DMS53 treated with DMSO at 0.1 percent for 48 hours (cell line): ENCODE data around the gene NANOS3.

Experiments used
- DNase-seq: peaks from one replicate; lab custom pipeline; 2025; ENCODE audit not compliant: unreplicated experiment; lab: John Stamatoyannopoulos, UW

NANOS3 gene

DNA sequence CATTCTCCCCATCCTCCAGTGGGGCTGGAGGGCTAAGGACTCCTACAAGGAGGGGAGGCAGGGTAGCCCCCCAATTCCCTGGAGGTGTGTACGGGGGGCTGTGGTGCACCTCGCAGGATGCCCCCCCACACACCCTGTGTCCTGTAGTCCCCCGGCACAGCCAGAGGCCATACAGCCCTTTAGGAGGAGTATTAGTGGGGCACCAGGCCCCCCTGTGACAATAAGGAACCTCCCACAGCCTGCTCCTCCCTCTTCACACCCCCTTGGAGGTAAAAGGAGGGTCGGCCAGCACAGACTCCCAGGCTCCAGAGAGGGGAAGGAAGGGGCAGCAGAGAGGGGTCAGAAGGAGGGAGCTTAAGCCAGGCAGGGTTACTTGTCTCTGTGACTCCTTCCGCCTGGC lies at the start of gene NANOS3:
Gene NANOS3, plus strand, starts transcription at position 301 of the 400 bp plus-strand sequence. CDS start 115 bp downstream, outside the sequence.
- no peak for DNase-seq

DNA sequence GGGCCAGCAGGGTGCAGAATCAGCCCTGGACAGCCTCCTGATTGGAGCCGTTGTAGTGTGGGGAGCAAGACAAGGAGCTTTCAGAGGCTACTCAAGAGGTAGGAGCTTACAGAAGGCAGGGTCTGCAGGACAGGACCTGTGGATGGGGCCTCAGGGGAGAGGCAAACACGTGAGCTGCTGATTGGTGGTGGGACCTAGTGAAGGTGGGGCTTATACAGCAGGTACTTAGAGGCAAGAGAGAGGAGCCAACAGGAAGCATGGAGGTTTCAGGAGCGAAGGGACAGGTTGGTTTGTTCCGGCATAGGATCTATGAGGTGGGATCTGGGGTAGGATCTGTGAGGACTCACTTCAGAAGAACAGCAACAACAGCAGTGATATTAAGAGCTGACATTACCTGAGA lies 49.3 kb upstream of the NANOS3 start:
- no peak for DNase-seq

DNA sequence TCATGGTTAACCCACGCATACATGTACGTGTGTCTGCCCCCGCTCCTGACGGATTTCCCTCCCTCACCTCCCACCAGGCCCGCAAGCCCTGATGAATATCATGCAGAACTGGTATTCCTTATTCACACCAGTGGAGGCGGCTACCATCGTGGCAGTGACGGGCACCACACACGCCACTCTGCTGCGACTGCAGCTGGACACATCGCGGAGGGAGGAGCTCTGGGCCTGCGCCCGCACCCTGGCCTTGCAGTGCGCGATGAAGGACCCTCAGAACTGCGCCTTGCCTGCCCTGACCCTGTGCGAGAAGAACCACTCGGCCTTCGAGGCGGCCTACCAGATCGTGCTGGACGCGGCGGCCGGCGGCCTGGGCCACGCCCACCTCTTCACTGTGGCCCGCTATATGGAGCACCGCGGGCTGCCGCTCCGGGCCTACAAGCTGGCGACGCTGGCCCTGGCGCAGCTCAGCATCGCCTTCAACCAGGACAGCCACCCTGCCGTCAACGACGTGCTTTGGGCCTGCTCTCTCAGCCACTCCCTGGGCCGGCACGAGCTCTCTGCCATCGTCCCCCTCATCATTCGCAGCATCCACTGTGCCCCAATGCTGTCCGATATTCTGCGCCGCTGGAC lies 46.7 kb upstream of the NANOS3 start:
- no peak for DNase-seq

DNA sequence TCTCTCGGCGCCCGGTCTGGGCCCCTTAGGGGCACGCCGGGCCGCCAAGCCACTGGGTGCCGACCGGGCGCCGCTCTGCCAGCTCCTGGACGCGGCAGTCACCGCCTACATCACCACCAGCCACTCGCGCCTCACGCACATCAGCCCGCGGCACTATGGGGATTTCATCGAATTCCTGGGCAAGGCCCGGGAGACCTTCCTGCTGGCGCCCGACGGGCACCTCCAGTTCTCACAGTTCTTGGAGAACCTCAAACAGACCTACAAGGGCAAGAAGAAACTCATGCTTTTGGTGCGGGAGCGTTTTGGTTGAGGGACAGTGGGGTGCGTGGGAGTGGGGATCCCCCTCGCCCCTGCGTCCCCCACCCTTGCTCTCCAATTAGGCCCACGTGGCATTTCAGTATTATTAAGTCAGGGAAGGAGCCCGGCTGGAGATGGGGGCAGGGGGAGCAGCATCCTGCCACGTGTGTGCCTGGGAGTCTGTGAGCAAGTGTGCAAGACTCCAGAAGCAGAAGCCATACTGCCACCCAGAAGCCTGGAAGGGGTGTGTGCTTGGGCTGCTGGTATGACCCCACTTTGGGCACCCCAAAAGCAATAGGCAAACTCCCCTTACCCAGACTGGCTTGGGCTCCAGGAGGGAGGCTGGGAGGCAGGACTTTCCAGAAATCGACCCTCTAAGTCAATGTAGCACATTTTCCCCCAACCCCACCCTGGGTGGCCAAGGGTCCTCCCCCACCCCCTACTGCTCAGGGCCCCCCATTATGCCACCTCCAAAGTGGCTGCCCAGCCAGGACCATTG lies 46.0 kb upstream of the NANOS3 start:
- no peak for DNase-seq

DNA sequence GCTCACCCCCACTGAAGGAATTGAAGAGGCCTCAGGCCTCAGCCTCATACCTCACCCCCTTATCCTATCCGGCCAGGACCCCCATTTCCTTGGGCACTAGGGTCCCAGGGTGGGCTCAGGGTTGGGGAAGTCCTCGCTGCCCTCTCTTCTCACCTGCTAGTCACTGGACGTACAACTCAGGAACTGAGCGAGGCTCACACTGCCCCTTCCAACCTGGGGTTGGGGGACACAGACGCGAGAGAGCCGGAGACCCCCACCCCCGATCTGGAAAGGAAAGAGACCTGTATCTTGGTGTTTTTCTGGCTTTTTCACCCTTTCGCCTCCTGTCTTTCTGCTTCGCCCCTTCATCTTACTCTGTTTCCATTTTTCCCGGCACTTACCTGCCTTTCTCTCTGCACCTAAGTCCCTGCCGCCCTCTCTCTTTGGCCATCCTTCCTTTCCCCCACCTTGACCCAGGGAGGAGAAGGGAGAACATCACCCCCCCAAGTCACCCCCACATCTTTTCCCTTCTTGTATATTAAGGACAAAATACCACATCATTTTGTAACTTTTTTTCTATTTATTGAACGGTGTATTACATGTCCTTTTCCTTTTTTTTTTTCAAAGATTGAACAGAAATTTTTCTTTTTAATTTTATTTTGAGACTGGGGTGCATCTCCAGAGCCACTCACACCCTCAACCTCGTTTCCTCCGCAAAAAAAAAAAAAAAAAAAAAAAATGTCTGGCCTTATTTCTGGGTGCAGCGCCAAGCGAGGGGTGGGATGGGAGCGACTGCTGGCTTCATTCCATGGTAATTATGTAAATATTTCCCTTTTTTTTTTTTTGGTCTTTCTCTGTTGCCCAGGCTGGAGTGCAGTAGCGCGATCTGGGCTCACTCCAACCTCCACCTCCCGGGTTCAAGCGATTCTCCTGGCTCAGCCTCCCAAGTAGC lies 45.1 kb upstream of the NANOS3 start:
- DNase-seq: no peak

DNA sequence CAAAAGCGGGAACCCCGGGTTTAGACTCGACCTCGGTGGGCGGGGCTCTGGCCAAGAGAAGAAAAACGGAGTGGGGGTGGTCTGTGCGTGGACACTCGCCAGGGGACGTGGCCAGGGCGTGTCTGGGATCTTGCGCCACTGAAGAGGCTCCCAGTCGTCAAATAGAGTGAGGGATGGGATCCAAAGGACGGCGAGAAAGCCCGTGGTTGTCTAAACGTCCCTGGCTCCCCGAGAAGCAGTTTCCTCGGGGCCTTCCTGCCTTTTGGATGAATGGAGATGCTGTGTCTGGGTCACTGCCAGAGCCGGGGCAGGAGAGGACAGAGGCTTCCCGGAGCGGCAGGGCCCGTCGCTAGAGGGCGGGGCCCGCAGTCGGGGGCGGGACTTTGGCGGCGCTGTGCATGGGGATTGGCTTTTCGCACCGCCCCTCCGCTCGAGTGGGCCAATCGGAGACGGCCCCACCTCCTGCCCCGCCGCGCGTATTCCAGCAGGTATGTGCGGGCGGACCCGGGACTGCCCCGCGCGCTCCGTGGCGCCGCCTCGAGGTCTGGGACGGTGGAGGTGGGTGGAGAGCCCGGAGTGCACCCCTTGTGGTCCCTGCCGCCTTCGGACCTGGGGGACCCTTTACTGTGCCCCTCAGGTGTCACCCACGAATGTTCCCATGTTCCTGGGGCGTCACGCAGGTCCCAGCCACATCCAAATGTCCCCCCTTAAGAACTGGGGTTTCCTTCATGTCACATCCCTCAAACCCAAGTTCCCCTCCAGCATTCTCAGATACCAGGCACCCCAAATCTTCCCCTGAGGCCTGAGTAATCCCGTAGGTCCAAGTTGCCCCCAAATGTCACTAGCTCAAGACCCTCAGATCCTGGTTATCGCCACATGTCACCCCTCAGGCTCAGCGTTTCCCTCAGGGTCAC lies 43.3 kb upstream of the NANOS3 start:
- DNase-seq: peak; percentile 78

DNA sequence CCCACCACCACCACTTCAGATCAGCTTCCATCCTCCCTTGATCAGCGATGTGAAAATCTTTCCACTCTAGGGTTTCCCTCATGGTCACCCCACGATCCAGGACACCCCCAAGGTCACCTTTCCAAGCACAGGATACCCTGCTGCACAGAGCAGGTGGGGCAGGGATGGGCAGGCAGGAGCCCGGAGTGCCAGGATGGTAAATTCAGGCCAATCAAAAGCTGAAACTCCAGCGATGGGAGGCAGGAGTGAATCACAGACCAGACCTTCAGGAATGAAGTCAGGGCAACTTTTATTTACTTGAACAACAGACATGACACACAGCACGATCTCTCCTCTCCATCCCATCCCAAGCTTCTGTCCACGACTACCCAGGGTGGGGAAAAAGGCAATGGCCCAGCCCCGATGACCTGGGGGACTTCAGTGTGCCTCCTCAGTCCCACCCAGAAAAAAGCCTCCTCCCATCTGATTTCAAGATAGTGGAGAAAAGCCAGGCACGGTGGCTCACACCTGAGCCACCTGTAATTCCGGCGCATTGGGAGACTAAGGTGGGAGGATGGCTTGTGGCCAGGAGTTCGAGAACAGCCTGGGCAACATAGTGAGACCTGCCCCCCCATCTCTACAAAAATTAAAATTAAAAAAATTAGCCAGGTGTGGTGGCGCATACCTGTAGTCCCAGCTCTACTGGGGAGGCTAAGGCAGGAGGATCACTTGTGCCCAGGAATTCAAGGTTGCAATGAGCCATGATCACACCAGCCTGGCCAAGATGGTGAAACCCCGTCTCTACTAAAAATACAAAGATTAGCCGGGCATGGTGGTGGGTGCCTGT lies 42.5 kb upstream of the NANOS3 start:
- DNase-seq: no peak

DNA sequence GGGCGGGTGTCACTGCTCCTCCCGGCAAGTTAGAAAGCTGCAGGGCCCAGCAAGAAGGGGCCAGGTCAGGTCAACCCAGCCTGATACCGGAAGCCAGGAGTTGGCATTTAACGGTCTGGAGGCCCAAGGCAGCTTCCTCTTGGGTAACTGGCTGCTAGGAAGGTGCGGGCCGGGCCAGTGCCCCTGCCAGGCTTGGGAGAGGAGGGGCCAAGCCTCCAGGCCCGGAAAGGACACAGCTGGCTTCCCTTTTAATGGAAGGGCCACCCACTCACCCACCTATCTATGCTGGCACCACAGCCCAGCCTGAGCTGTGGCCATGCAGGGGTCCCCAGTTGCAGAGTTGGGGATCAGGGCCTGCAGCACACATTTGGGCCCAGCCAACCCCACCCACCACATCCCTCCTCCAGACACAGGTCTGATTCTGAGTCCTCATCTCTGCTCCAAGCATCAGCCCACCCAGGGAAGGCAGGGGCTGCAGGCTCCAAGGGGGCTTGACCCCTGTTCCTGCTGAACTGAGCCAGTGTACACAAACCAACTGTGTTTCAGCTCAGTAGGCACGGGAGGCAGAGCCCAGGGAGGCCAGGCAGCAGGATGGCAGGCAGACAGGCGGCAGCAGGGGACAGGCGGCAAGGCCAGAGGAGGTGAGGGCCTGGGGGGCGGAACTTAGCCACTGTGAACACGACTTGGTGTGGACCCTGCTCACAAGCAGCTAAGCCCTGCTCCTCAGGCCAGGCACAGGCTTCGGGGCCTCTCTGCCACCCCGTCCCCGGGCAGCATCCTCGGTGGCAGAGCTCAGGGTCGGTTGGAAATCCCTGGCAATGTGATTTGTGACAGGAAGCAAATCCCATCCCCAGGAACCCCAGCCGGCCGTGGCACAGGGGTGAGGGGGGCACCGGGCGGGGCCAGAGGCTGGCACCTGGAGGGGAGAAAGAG lies 40.9 kb upstream of the NANOS3 start:
- no peak for DNase-seq

DNA sequence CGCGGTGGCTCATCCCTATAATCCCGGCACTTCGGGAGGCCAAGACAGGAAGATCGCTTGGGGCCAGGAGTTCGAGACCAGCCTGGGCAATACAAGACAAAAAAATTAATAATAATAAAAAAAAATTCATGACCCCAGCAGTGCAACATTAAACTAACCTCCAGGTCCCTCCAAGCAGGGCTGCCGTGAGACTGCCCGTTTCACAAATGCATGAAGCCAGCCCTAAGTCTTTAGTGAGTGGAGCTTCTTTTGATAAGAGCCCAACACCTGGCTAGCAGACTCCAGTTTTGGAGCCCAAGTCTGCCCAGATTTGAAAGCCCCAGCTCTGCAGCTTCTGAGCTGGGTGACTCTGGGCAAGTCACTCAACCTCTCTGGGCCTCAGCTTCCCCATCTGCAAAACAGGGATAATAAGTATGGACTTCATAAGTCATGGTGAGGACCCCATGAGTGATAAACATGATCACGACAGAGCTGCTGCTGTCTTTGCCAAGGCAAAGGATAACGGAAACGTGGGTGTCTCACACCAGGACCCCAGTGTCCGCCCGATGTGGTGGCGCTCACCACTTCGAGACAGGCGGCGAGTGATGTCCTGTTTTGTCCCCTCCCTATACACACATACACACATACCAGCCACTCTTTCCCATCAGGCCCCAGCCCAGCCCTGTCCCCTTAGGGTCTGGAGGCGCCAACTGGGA lies 38.4 kb upstream of the NANOS3 start:
- DNase-seq: no peak

DNA sequence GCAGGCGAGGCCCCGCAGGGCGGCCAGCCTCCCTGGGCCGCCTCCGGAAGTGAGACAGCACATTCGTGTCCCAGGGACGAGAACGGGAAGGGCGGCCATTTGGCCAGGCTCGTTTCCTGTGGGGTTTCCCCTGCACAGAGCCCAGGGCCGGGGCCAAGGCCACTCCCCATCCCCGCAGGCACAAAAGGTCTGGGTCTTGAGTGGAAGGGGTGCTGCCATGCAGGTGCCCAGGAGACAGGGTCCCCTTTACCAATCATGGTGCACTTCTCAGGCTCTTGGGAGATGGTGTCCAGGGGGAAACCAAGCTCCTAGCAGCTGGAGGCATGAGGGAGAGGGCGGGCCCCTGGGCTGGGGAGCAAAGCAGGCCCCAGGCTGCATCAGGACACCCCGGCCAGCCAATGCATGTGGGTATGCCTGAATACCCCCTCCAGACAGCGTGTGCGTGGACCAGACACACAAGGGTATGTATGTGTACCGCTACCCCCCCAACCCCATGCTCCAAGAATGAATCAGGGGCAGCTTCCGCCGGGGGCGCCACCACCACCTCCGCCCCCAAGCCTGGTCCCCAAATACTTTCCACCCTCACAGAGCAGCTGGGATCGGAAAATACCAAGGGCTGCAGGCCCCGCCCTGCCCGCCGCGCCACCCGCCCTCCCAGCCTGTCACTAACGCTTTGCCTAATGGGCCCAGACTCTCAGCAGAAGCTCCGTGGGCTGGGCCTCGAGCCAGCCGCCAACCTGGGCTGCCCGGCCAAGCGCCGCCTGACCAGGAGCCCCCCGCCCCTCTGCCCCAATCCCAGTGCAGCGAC lies 37.6 kb upstream of the NANOS3 start:
- DNase-seq: no peak

DNA sequence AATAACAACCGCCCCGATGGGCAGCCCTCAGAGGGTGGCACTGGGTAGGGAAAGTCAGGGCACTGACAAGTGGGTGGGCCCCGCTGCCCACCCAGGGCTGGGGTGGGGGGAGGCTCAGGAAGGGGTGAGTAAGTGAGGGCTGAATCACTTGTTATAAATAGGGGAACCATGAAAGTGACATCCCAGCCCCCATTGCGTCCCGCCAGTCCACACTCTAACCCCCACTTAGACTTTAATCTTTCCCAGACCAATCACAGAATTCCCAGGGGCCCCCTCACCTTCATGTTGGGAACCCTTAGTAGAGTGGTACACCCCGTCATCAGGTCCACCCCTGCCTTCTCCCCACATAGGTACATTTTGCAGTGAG lies 37.0 kb upstream of the NANOS3 start:
- DNase-seq: no peak

DNA sequence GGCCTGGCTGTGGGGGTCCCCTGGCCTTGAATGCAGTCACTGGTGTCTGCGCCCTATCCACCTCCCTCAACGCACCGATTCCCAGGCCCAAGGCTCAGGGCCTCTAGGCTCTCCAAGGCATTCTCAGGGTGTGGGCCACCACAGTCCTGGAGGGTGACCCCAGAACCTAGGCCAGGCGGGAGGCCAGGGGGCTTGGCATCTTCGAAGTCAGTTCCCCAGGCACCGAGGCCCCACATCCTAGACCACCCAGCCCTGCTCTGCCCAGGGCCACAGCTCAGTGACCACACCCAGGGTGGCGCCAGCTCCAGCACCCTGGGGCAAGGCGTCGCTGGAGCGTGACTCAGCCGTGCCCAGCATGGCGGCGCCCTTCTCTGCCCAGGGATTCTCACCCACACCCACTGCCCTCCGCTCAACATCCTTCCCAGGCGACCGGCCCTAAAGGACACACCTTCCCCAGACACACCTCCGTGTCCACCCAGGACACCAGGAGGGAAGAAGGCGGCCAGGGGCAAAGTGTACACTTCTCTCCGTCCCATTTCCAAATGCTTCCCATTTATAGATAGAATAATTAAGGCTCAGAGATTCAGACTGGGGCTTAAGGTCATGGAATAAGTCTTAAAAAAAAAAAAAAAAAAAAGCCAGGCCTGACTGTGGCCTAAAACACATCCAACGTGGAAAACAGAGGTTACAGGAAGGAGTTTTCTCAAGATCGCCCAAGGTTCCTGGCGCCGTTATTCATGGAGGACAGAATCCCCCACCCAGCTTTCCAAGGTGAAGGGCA lies 36.4 kb upstream of the NANOS3 start:
- no peak for DNase-seq

DNA sequence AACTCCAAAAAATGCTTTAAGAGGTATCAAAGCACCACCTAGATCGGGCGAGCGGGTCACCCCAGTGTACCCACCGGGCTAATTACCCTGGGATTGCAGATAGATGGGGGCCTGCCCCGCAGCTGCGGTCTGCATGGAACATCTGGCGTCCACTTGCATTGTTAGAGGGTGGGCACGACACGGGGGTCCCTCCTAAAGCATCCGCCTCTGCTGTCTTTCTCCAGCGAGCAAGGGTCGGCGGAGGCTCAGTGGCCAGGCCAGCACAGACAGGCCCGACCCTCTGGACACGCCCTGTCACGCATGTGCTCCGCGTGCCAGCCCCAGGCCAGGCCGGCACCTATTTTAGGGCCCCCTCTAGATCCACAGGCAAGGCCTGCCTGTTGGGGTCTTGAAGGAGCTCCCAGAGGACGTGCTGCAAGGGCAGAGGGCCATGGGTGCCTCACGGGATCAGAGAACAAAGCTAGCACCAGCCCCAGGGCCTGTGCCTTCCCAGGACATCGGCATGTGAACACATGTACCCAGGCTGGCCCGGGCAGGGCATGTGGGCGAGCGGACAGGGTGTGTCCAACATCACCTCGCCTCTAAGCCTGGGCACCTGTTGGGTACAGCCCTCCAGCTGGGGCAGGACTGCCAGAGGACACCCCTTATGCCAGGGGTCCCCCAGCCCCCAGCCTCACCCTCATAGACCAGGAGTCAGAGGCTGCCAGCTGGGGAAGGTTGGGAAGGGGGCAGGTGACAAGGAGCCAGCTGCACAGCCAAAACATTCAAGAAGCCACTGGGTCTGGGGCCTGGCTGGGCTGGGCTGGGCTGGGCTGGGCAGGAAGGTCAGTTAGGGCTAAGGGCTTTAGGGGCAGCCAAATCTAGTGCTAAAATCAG lies 35.6 kb upstream of the NANOS3 start:
- no peak for DNase-seq

DNA sequence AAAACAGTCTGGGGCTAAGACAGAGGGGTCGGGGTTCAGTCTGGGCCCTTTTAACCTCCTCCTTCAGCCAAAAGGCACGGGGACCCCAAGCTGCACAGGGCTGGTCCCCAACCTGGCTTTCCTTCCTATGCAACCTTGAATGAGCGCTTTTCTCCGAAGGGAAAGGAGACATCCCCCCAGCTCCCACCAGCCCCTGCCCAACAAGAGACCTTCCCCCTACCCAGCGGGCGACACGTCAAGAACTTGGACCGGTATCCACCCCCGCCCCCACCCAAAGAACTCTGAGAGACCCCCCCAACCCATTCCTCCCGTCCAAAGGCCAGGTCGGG lies 35.0 kb upstream of the NANOS3 start:
- no peak for DNase-seq

DNA sequence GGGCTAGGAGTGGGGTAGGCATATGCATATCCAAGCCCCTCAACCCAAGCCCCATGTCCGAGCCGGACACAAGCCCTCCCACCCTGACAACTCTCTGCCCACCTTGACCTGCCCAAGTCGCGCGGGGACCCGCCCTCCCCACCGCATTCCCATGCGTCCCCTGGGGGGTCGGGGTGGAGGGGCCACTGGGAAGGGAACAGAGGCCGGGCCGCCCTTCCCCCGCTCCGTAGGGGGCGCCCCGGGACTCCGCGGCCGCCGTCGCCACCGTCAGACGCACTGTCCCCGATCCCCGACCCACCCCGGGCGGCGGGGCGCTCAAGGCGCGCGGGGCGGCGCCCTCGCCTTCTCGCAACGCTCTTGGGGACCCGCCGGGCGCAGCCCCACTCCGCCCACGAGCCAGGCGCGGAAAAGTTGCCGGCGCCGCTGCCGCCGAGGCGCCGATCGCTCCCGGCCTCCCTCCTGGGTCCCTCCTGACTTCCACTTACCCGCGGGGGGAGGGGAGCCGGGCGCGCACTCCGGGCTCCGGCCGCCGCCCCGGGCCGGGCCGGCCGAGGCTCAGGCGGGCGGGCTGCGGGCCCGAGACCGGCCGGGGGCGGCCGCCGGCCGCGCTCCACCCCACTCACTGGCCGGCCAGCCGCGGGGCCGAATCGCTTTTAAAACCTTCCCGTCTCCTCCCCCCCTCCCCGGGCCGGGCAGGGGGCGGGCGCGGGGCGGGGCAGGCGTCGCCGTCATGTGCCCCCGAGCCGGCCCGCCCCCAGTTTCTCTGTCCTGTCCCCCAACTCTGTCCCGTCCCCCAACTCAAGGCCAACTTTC lies 34.4 kb upstream of the NANOS3 start:
- DNase-seq: no peak
